Choroid plexus epithelial cell (primary cell): ENCODE data around the gene EIF4E3.

Experiments used
- DNase-seq: peaks from one replicate; pipeline ENCODE4 v3.0.0-alpha.2; 2010; ENCODE audit warnings: low read depth
- H3K4me3 ChIP-seq: 2 replicates; pipeline ENCODE4 v1.5.1; 2011; ENCODE audit warnings: low read depth, mild to moderate bottlenecking, control low read depth, low read length, moderate library complexity
- CTCF ChIP-seq: conservative IDR thresholded peaks from 2 replicates; pipeline ENCODE4 v1.5.1; 2011; ENCODE audit warnings: low read depth, mild to moderate bottlenecking, control low read depth, inconsistent platforms, low read length, moderate library complexity

Gene EIF4E3

GRCh38 chr3:71702131-71703024 lies 22.8 kb downstream of the EIF4E3 start:
- no peak overlapping the region for H3K4me3 ChIP-seq

GRCh38 chr3:71701251-71701762 lies 23.9 kb downstream of the EIF4E3 start:
- no peak for DNase-seq
- no peak overlapping the region for H3K4me3 ChIP-seq
- TF ChIP-seq CTCF, result no peak

More at GRCh38 chr3:71702131-71703024, 22.8 kb downstream of the EIF4E3 start:
- DNase-seq, result peak; percentile 54
- TF ChIP-seq CTCF, result no peak

GRCh38 chr3:71695000-71695482 lies 30.2 kb downstream of the EIF4E3 start:
- no peak overlapping the region for H3K4me3 ChIP-seq
- peak; percentile 63 for DNase-seq
- TF ChIP-seq CTCF, result no peak

GRCh38 chr3:71694358-71694999 lies 30.7 kb downstream of the EIF4E3 start:
- DNase-seq, result peak; percentile 95
- no peak overlapping the region for H3K4me3 ChIP-seq
- TF ChIP-seq CTCF, result no peak

- H3K4me3 ChIP-seq, result no peak overlapping the region
- DNase-seq, result peak; percentile 59
- TF ChIP-seq CTCF, result no peak
These were observed 31.6 kb downstream of the EIF4E3 start for GRCh38 chr3:71693641-71694040.

GRCh38 chr3:71692139-71692538 lies 33.1 kb downstream of the EIF4E3 start:
- DNase-seq, result no peak
- no peak overlapping the region for H3K4me3 ChIP-seq
- TF ChIP-seq CTCF, result no peak
